Liver (tissue), 9 donors: ENCODE results near the gene SLC25A26. TPM values are rescaled to one million over a fixed set of nuclear protein-coding genes. Genes with fewer than 3 reads are reported as not detected.

Experiments used
- DNase-seq: peaks from one replicate; pipeline ENCODE4 v3.0.0-alpha.2; 2017; ENCODE audit warnings: low spot score
- H3K27ac ChIP-seq, 2 donors: one replicate each; pipeline ENCODE4 v1.7.0; 2013; ENCODE audit warnings: inconsistent platforms in 2 of 2, low read length in 2 of 2, control low read depth in 1 of 2, low read depth in 1 of 2, mild to moderate bottlenecking in 1 of 2
- H3K27me3 ChIP-seq, 4 donors: one replicate each; pipeline versions ENCODE4 v1.6.1 to v1.7.0; 2013; ENCODE audit warnings: low read length in 3 of 4, inconsistent platforms in 1 of 4, mild to moderate bottlenecking in 1 of 4, moderate library complexity in 1 of 4; ENCODE audit not compliant: control insufficient read depth in 4 of 4, insufficient read depth in 4 of 4
- H3K36me3 ChIP-seq, 4 donors: one replicate each; pipeline versions ENCODE4 v1.6.1 to v1.7.0; 2013; ENCODE audit warnings: low read length in 3 of 4, mild to moderate bottlenecking in 3 of 4, low read depth in 1 of 4, moderate library complexity in 1 of 4; ENCODE audit not compliant: control insufficient read depth in 4 of 4, insufficient read depth in 3 of 4
- H3K4me1 ChIP-seq, 4 donors: one replicate each; pipeline versions ENCODE4 v1.6.1 to v1.7.0; 2013; ENCODE audit warnings: low read length in 3 of 4, mild to moderate bottlenecking in 3 of 4, moderate library complexity in 1 of 4; ENCODE audit not compliant: control insufficient read depth in 4 of 4, insufficient read depth in 4 of 4
- H3K4me3 ChIP-seq, 3 donors: one replicate each; pipeline versions ENCODE4 v1.6.1 to v1.7.0; 2013; ENCODE audit warnings: low read length in 3 of 3, control low read depth in 1 of 3, low read depth in 1 of 3, mild to moderate bottlenecking in 1 of 3
- H3K9ac ChIP-seq, 2 donors: one replicate each; pipeline ENCODE4 v1.7.0; 2013; ENCODE audit warnings: low read length in 2 of 2, mild to moderate bottlenecking in 2 of 2, moderate library complexity in 2 of 2, control low read depth in 1 of 2, low read depth in 1 of 2
- H3K9me3 ChIP-seq, 4 donors: one replicate each; pipeline versions ENCODE4 v1.6.1 to v1.7.0; 2013; ENCODE audit warnings: low read length in 3 of 4; ENCODE audit not compliant: control insufficient read depth in 4 of 4
- ATF3 ChIP-seq: IDR thresholded peaks from 2 replicates; pipeline ENCODE4 v1.6.1; 2016; ENCODE audit warnings: antibody characterized with exemption
- CTCF ChIP-seq: fragments of 150-350 bp; IDR thresholded peaks from 2 replicates; pipeline ENCODE4 v1.5.1; 2017; ENCODE audit warnings: improper control_type of control experiment, low read depth, low read length; ENCODE audit not compliant: missing input control
- EGR1 ChIP-seq, 2 donors: IDR thresholded peaks; 2 replicates each; pipeline ENCODE4 v1.6.1; 2016 to 2018; ENCODE audit warnings: antibody characterized with exemption in 2 of 2, low read depth in 2 of 2
- FOXA1 ChIP-seq: IDR thresholded peaks from 2 replicates; pipeline ENCODE4 v1.6.1; 2016; ENCODE audit warnings: antibody characterized with exemption
- FOXA2 ChIP-seq: IDR thresholded peaks from 2 replicates; pipeline ENCODE4 v1.6.1; 2016; ENCODE audit warnings: antibody characterized with exemption
- GABPA ChIP-seq, 2 donors: IDR thresholded peaks in 1 of 2; conservative IDR thresholded peaks in 1 of 2; 2 replicates each; pipeline ENCODE4 v1.6.1; 2016; ENCODE audit warnings: antibody characterized with exemption in 2 of 2, mild to moderate bottlenecking in 1 of 2, moderate library complexity in 1 of 2
- HNF4A ChIP-seq, 2 donors: conservative IDR thresholded peaks; 2 replicates each; pipeline ENCODE4 v1.6.1; 2016; ENCODE audit warnings: antibody characterized with exemption in 2 of 2, mild to moderate bottlenecking in 2 of 2
- HNF4G ChIP-seq: IDR thresholded peaks from 2 replicates; pipeline ENCODE4 v1.6.1; 2016; ENCODE audit warnings: antibody characterized with exemption
- JUND ChIP-seq, 2 donors: IDR thresholded peaks; 2 replicates each; pipeline ENCODE4 v1.6.1; 2016; ENCODE audit warnings: antibody characterized with exemption in 2 of 2
- MAX ChIP-seq: IDR thresholded peaks from 2 replicates; pipeline ENCODE4 v1.6.1; 2016; ENCODE audit warnings: antibody characterized with exemption
- NR2F2 ChIP-seq: IDR thresholded peaks from 2 replicates; pipeline ENCODE4 v1.6.1; 2016; ENCODE audit warnings: antibody characterized with exemption
- RAD21 ChIP-seq, 2 donors: IDR thresholded peaks; 2 replicates each; pipeline ENCODE4 v1.6.1; 2016; ENCODE audit warnings: antibody characterized with exemption in 2 of 2, mild to moderate bottlenecking in 2 of 2
- REST ChIP-seq: IDR thresholded peaks from 2 replicates; pipeline ENCODE4 v1.6.1; 2016; ENCODE audit warnings: antibody characterized with exemption, mild to moderate bottlenecking
- RXRA ChIP-seq, 2 donors: IDR thresholded peaks; 2 replicates each; pipeline ENCODE4 v1.6.1; 2017 to 2018; ENCODE audit warnings: antibody characterized with exemption in 2 of 2, mild to moderate bottlenecking in 1 of 2
- SP1 ChIP-seq: IDR thresholded peaks from 2 replicates; pipeline ENCODE4 v1.6.1; 2018; ENCODE audit warnings: antibody characterized with exemption, mild to moderate bottlenecking
- TAF1 ChIP-seq: conservative IDR thresholded peaks from 2 replicates; pipeline ENCODE4 v1.6.1; 2016; ENCODE audit warnings: antibody characterized with exemption, mild to moderate bottlenecking
- YY1 ChIP-seq: IDR thresholded peaks from 2 replicates; pipeline ENCODE4 v1.6.1; 2016; ENCODE audit warnings: antibody characterized with exemption, mild to moderate bottlenecking
- ZBTB33 ChIP-seq: IDR thresholded peaks from 2 replicates; pipeline ENCODE4 v1.6.1; 2016; ENCODE audit warnings: antibody characterized with exemption
- WGBS: extraction: QIAGEN DNeasy Blood & Tissue Kit; methylation state at CpG from one replicate; pipeline ENCODE4 v1.1.7; 2013; 5-methylcytosine and 5-hydroxymethylcytosine counted together
- polyA plus RNA-seq, 2 donors: library from polyadenylated mRNA; stranded (reverse) in 1 of 2; unstranded in 1 of 2; fragments of 200-250 nt in 1 of 2; fragments of >200 nt in 1 of 2; fragmentation: Nextera tagmentation in 1 of 2; extraction: Ambion mirVana in 1 of 2; gene quantifications; one replicate each; pipeline versions ENCODE4 v1.2.1 to v1.2.3, GENCODE V29; 2013 to 2015
- total RNA-seq, 2 donors: library from RNA; depleted of rRNA; stranded (reverse); fragments of >200 nt; gene quantifications; one replicate each; pipeline ENCODE4 v1.2.3, GENCODE V29; 2014
- donor health status: healthy.
- donor health status: healthy.
- donor health status: healthy.
- donor health status: healthy.
- donor health status: healthy.

The SLC25A26 gene
- total and polyA plus RNA-seq, 4 donors: 9.9 to 21.6 (median 12.8) TPM

GRCh38 chr3:66372681-66373350 lies 152.0 kb downstream of the SLC25A26 start:
- no peak for TF ChIP-seq ZBTB33
- TF ChIP-seq RAD21 (IDR thresholded peaks at IDR 0.05): peak; percentile 65 to 70
- no peak for TF ChIP-seq HNF4A (conservative IDR thresholded peaks at IDR 0.05)
- no peak overlapping the region for H3K27ac ChIP-seq
- peaks cover 0 to 2% (median under 1%) of the 10 kb centered on the region in 4 donors for H3K36me3 ChIP-seq
- H3K9ac ChIP-seq: no peak overlapping the region
- no peaks in the 10 kb centered on the region for H3K27me3 ChIP-seq
- no peak overlapping the region for H3K4me3 ChIP-seq
- DNase-seq: no peak
- peaks cover 4 to 11% (median 8%) of the 10 kb centered on the region in 4 donors for H3K4me1 ChIP-seq
- H3K9me3 ChIP-seq: no peaks in the 10 kb centered on the region
- WGBS: 87% methylated on average over 18 of the region's 18 CpGs

- WGBS: 25% methylated on average over 2 of the region's 2 CpGs
- no peak overlapping the region for H3K4me3 ChIP-seq
- H3K36me3 ChIP-seq: peaks cover 3 to 36% (median 29%) of the 10 kb centered on the region in 4 donors
- TF ChIP-seq FOXA2: no peak
- TF ChIP-seq RAD21 (IDR thresholded peaks at IDR 0.05): peak; percentile 62 to 67
- TF ChIP-seq HNF4A (conservative IDR thresholded peaks at IDR 0.05): peak; percentile 96 to 97
- TF ChIP-seq JUND (IDR thresholded peaks at IDR 0.05): peak; percentile 97 to 98
- peak; percentile 85 for TF ChIP-seq YY1
- TF ChIP-seq CTCF: no peak
- no peak for TF ChIP-seq FOXA1
- TF ChIP-seq GABPA (IDR thresholded peaks at IDR 0.05 in 1 of 2, conservative IDR thresholded peaks at IDR 0.05 in 1 of 2): no peak
- no peak for TF ChIP-seq EGR1 (IDR thresholded peaks at IDR 0.05; ENCODE audit: low read depth in 2 of 2)
- TF ChIP-seq TAF1: no peak
- TF ChIP-seq SP1: peak; percentile 79
- no peak for TF ChIP-seq REST
- peak; percentile 49 for TF ChIP-seq ZBTB33
- peak; percentile 70 to 80 for TF ChIP-seq RXRA (IDR thresholded peaks at IDR 0.05)
- peak; percentile 92 for TF ChIP-seq ATF3
- TF ChIP-seq HNF4G: peak; percentile 82
- peak; percentile 53 for TF ChIP-seq MAX
- TF ChIP-seq NR2F2: peak; percentile 62
- H3K9ac ChIP-seq: no peak overlapping the region
- no peak for DNase-seq
- no peaks in the 10 kb centered on the region for H3K27me3 ChIP-seq
- peak overlapping the region; percentile 11 to 15 for H3K27ac ChIP-seq
- H3K9me3 ChIP-seq: no peaks in the 10 kb centered on the region
- H3K4me1 ChIP-seq: peaks cover 4 to 11% (median 8%) of the 10 kb centered on the region in 4 donors
These were observed 155.8 kb downstream of the SLC25A26 start for GRCh38 chr3:66376568-66376967.
